Measurements from ENCODE around the gene DISC1. TPM values are rescaled to one million over a fixed set of nuclear protein-coding genes. Genes with fewer than 3 reads are reported as not detected.
"Not testable (repeated sequence)": the region's sequence is repeated elsewhere in the genome, so short reads cannot be mapped to it uniquely, and the experiment has no call there.

The DISC1 gene
- total RNA-seq, result 10.5 TPM in 2 replicates

DNA sequence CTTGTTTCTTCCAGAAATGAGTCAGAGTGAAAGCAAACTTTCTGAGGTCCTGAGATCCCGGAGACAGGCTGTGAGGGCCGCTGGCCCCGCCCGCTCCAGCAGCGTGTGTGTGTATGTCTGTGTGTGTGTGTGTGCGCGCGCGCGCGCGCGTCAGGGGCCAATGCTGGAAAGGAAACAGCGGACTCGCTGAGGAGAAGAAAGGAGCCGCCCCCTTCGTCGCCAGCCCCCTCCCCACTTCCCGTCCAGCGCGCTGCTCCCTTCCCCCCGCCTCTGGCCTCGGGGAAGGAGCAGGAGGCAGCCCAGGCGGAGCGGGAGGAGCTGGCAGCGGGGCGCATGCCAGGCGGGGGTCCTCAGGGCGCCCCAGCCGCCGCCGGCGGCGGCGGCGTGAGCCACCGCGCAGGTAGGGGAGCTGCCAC, at the start of gene DISC1:
TSS of gene DISC1 (plus strand) at position 256 of the 416 bp plus-strand sequence. CDS start at position 334, 78 bp downstream.
- intact Hi-C loops (cut with micrococcal nuclease), result loop anchor here (1.0 kb wide), 3 partner anchors 14 to 385 kb away; partner anchors contain the start of genes GNPAT and TSNAX

GRCh38 chr1:231576804-231577718, 49.5 kb upstream of the DISC1 start:
- intact Hi-C loops (cut with micrococcal nuclease), result no loop called here

- intact Hi-C loops (cut with micrococcal nuclease), result no loop called here
Observed at GRCh38 chr1:231580874-231581273, 45.7 kb upstream of the DISC1 start.

GRCh38 chr1:231581859-231582258, 44.7 kb upstream of the DISC1 start:
- intact Hi-C loops (cut with micrococcal nuclease), result no loop called here

DNA sequence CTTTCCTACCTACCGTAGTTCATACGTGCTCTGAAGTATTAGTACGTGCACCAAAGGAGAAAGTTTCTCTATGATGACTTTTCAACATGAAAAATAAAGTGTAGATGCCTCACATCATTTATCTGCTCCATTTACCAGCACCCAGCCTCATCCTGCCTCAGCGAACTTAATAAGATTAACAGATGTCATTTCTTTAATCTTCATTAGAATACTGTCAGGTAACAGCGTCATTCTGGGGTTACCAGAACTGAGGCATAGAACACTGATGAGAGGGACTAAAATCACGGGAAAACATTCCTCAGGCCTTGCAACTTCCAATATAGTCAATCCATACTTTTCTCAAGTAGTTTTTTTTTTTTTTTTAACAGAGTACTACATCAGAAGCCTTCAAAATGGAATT, 43.2 kb upstream of the DISC1 start:
- intact Hi-C loops (cut with micrococcal nuclease), result no loop called here

GRCh38 chr1:231584117-231584516, 42.5 kb upstream of the DISC1 start:
- intact Hi-C loops (cut with micrococcal nuclease), result no loop called here

DNA sequence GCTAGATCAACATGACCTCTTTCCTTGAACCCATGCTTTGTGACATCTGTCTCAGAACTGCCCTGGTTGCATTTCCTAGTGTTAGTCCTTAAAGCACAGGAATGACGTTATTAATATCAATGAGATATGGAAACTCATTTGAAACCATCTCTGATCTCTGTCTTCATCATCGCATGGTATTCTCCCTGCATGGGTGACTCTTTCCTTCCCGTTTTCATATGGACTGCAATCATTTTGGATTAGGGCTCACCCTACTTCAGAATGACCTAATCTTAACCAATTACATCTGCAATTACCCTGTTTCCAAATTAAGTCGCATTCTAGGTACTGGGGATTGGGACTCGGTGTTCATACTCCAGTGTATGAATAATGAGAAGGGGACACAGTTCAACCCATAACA, 41.7 kb upstream of the DISC1 start:
- intact Hi-C loops (cut with micrococcal nuclease), result no loop called here

DNA sequence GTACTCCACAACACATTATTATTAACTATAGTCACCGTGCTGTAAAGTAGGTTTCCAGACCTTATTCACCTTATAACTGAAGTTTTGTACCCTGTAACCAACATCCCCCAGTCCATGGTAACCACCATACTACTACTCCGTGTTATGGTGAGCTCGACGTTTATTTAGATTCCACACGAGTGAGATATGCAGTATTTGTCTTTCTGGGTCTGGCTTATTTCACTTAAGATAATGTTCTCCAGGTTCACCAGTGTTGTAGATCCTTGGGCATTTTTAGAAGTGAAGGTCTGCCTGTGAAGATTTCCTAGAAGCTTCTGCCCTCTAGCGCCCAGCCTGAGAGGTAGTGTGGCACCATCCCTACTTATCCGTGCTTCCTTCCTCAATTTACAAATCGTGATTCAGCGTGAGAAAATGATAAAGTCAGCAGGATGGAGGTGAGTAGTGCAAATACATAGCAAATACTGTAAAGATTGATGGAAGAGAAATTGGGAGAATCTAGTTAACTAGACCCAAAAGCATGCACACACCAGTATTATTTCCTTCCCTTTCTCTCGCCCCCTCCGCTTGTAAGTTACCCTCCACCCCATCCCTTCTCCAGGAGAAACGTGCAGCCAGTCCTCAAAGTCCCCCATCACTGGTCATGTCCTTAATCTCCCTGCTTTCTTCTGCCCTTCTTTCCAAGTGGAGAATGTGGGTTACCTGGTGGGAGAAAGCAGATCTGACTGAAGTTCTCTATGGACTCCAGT, 36.0 kb upstream of the DISC1 start:
- intact Hi-C loops (cut with micrococcal nuclease), result loop anchor here (1.0 kb wide), 1 partner anchor 233 kb away; no protein-coding TSS in a partner anchor

GRCh38 chr1:231591466-231591865, 35.1 kb upstream of the DISC1 start:
- intact Hi-C loops (cut with micrococcal nuclease), result no loop called here

DNA sequence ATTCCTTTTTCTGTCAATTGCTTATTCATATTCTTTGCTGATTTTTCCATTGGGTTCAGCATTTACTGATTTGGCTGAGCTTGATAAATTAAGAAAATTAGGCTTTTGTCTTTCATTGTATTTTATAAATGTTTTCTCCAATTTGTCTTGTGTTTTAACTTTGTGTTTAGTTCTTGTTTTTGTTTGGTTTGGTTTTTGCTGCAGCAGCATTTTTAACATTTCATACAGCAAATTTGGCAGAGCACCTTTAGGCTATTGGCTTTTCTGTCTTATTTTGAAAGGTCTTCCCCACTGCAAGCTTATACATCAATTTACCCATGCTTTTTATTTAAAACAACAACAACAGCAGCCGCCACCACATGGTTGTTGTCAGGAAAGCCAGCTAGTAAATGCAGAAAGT, 33.8 kb upstream of the DISC1 start:
- intact Hi-C loops (cut with micrococcal nuclease), result no loop called here

GRCh38 chr1:231593264-231593663, 33.3 kb upstream of the DISC1 start:
- intact Hi-C loops (cut with micrococcal nuclease), result not testable (repeated sequence)

GRCh38 chr1:231594123-231594522, 32.5 kb upstream of the DISC1 start:
- intact Hi-C loops (cut with micrococcal nuclease), result no loop called here

GRCh38 chr1:231594749-231595148, 31.8 kb upstream of the DISC1 start:
- intact Hi-C loops (cut with micrococcal nuclease), result no loop called here

DNA sequence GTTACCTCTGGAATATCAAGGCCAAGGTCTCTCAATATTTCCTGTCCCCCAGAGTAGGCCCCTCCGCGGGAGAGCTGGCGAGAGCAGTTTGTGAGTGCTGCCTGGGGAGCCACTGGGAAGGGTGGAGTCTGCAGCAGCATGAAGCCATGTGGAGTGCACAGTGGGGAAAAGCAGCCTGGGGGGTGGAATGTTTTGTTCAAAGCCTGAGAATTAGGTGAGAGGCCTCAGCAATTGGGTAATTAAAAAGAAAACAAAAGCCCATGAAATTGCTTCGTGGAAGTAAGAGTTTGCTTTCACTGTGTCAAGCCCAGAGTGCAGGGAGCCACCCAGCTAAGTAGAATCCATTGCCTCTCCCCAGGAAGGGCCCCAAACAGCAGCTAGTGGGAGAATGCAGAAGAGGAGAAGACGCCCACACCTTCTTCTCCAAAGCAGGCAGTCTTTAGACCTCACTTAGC, 30.2 kb upstream of the DISC1 start:
- intact Hi-C loops (cut with micrococcal nuclease), result no loop called here

GRCh38 chr1:231597971-231598370, 28.6 kb upstream of the DISC1 start:
- intact Hi-C loops (cut with micrococcal nuclease), result no loop called here

DNA sequence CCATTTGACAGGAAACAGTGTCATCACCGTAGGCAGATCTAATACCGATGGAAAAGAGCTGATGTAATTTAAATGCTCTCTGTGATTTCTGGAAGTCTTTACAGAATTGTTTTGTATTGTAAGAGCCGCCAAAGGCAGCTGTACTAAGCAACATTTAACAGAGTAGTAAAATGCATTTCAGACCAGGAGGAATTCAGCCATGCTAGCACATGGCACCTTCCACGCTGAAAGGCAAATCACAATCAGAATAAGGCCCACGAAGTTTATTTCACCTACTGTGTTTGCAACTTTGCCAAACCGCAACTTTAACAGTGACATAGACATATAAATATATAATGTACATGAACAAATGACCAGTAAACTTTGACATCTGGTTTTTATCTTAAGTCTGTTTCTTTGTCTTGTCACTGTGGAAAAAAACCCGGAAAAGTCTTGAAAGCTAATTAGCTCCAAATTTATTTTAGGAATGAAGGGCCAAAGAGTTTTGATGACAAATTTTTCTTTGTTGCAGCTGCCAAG, 26.1 kb upstream of the DISC1 start:
- intact Hi-C loops (cut with micrococcal nuclease), result loop anchor here (5.0 to 10.0 kb wide), 2 partner anchors 73 to 356 kb away; partner anchors contain the start of genes GNPAT and TSNAX

- intact Hi-C loops (cut with micrococcal nuclease), result loop anchor here (5.0 to 10.0 kb wide), 2 partner anchors 75 to 357 kb away; partner anchors contain the start of genes GNPAT and TSNAX
Observed at GRCh38 chr1:231601824-231602672, 24.5 kb upstream of the DISC1 start.

GRCh38 chr1:231602673-231602984, 24.0 kb upstream of the DISC1 start:
- intact Hi-C loops (cut with micrococcal nuclease), result loop anchor here (5.0 to 10.0 kb wide), 2 partner anchors 75 to 358 kb away; partner anchors contain the start of genes GNPAT and TSNAX

- intact Hi-C loops (cut with micrococcal nuclease), result loop anchor here (1.0 to 10.0 kb wide), 5 partner anchors 76 to 359 kb away; partner anchors contain the start of genes EGLN1, GNPAT and TSNAX
Observed at GRCh38 chr1:231603598-231604275, 22.9 kb upstream of the DISC1 start.

- intact Hi-C loops (cut with micrococcal nuclease), result loop anchor here (1.0 to 10.0 kb wide), 3 partner anchors 77 to 359 kb away; partner anchors contain the start of genes GNPAT and TSNAX
Observed at GRCh38 chr1:231604276-231604621, 22.3 kb upstream of the DISC1 start.

All from T-helper 2 cell treated with Interferon-gamma antibody and Interleukin-4, amounts not matched to agents 100 ng/mL and 5 ng/mL, for 36 hours (primary cell).